Measurements from ENCODE around the gene PARD6B. TPM values are rescaled to one million over a fixed set of nuclear protein-coding genes. Genes with fewer than 3 reads are reported as not detected.

PARD6B gene
- total and polyA plus RNA-seq, 2 donors (not counting 1 experiment from before 2014, with no cell fraction given): 0.91 to 6.0 TPM

- WGBS (ENCODE audit: insufficient coverage): 73% methylated on average over 11 of the region's 13 CpGs
- peaks cover 0 to 11% of the 10 kb centered on the region in 2 experiments for H3K36me3 ChIP-seq (replicated peaks in 1 of 2; ENCODE audit: control extremely low read depth in 1 of 2, control insufficient read depth in 1 of 2, extremely low read depth in 1 of 2, insufficient read depth in 2 of 2, low read length in 1 of 2)
- H2AFZ ChIP-seq (ENCODE audit: insufficient read depth, low read depth, low read length, poor library complexity, severe bottlenecking): no peak overlapping the region
- no peaks in the 10 kb centered on the region for H3K27me3 Mint-ChIP-seq
- ChIA-PET CTCF (interaction anchor here (0.7 to 11.8 kb wide), 6 partner anchors 18 to 182 kb away, joined by 3 to 390 read pairs (median 6); partner anchors contain the start of gene ADNP), POLR2A (interaction anchor here (0.5 to 2.5 kb wide), 5 partner anchors 15 to 132 kb away, joined by 3 to 14 read pairs (median 5); partner anchors contain the start of gene ADNP)
- no peaks in the 10 kb centered on the region for H3K9me3 Mint-ChIP-seq (ENCODE audit: insufficient read depth)
- no peak for TF ChIP-seq EZH2 (IDR thresholded peaks at IDR 0.05; ENCODE audit: borderline replicate concordance, insufficient read depth, low read depth, low read length, poor library complexity, severe bottlenecking)
- TF ChIP-seq, protein P1, sequence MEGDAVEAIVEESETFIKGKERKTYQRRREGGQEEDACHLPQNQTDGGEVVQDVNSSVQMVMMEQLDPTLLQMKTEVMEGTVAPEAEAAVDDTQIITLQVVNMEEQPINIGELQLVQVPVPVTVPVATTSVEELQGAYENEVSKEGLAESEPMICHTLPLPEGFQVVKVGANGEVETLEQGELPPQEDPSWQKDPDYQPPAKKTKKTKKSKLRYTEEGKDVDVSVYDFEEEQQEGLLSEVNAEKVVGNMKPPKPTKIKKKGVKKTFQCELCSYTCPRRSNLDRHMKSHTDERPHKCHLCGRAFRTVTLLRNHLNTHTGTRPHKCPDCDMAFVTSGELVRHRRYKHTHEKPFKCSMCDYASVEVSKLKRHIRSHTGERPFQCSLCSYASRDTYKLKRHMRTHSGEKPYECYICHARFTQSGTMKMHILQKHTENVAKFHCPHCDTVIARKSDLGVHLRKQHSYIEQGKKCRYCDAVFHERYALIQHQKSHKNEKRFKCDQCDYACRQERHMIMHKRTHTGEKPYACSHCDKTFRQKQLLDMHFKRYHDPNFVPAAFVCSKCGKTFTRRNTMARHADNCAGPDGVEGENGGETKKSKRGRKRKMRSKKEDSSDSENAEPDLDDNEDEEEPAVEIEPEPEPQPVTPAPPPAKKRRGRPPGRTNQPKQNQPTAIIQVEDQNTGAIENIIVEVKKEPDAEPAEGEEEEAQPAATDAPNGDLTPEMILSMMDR (IDR thresholded peaks at IDR 0.05): no peak
- H3K27ac ChIP-seq (ENCODE audit: low read length in 2 of 2): peak overlapping the region; percentile 77 to 83
- H3K27ac Mint-ChIP-seq: peak overlapping the region; percentile 98
- H4K20me1 ChIP-seq (ENCODE audit: control insufficient read depth, insufficient read depth, low read length, poor library complexity, severe bottlenecking): peaks cover 6% of the 10 kb centered on the region
- ATAC-seq (ENCODE audit: low read depth) (no peak), DNase-seq (no peak)
- H3K79me2 ChIP-seq (ENCODE audit: control insufficient read depth, insufficient read depth, low read length): peaks cover 92% of the 10 kb centered on the region
- peak overlapping the region; percentile 69 for H3K4me2 ChIP-seq (replicated peaks; ENCODE audit: low read depth, low read length, poor library complexity, severe bottlenecking)
- H3K9me3 ChIP-seq (ENCODE audit: control extremely low read depth in 1 of 3, control insufficient read depth in 2 of 3, insufficient read depth in 1 of 3, low read length in 2 of 3): no peaks in the 10 kb centered on the region
- H3K4me3 Mint-ChIP-seq: peak overlapping the region; percentile 83
- H3K4me1 ChIP-seq (ENCODE audit: control insufficient read depth in 2 of 2, insufficient read depth in 2 of 2, low read length in 2 of 2): peaks cover 44 to 63% of the 10 kb centered on the region in 2 donors
- no peaks in the 10 kb centered on the region for H3K27me3 ChIP-seq (replicated peaks in 1 of 4; ENCODE audit: control extremely low read depth in 1 of 4, control insufficient read depth in 3 of 4, insufficient read depth in 4 of 4, low read length in 3 of 4)
- peak overlapping the region in 2 of 5 experiments; percentile 8 to 15 for H3K4me3 ChIP-seq (ENCODE audit: control extremely low read depth in 1 of 5, extremely low read depth in 1 of 5, insufficient read depth in 1 of 5, low read depth in 2 of 5, low read length in 4 of 5)
- intact Hi-C loops (cut with micrococcal nuclease): no loop called here
- H3K9ac ChIP-seq (ENCODE audit: low read length): peak overlapping the region; percentile 48
- H3K4me1 Mint-ChIP-seq: peaks cover 58% of the 10 kb centered on the region
Measured at GRCh38 chr20:50799176-50799889, 68.0 kb downstream of the PARD6B start.
